ENCODE results near the gene SH3BGRL2.

- TF ChIP-seq CTCF (IDR thresholded peaks at IDR 0.05) (no peak), EZH2 (IDR thresholded peaks at IDR 0.05; ENCODE audit: borderline replicate concordance, insufficient read depth, low read depth, low read length, poor library complexity, severe bottlenecking) (no peak)
Observed at GRCh38 chr6:79724816-79725215, 93.7 kb downstream of the SH3BGRL2 start.

All from B cell (primary cell).